NCI-H510A (cell line): Measurements from ENCODE around the gene CSNK2A1.
"Not testable (repeated sequence)": the region's sequence is repeated elsewhere in the genome, so short reads cannot be mapped to it uniquely, and the experiment has no call there.

Experiments
- DNase-seq: peaks from one replicate; lab custom pipeline; 2025; lab: John Stamatoyannopoulos, UW

The CSNK2A1 gene

DNA sequence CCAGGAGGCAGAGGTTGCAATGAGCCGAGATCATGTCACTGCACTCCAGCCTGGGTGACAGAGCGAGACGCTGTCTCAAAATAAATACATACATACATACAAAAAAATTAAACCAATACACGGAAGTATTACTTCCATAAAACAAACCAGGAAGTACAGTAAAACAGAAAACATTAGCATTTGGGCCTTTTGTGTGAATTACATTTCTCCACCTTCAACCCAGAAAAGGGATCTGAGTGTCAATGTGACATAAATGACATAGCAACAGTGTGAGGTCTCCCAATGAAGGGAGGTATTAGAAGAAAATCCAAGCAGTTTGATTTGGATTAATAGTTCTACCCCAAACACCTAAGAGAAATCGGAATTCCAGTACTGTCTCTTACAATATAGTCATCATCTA lies 10.1 kb downstream of the CSNK2A1 start:
- DNase-seq = no peak

DNA sequence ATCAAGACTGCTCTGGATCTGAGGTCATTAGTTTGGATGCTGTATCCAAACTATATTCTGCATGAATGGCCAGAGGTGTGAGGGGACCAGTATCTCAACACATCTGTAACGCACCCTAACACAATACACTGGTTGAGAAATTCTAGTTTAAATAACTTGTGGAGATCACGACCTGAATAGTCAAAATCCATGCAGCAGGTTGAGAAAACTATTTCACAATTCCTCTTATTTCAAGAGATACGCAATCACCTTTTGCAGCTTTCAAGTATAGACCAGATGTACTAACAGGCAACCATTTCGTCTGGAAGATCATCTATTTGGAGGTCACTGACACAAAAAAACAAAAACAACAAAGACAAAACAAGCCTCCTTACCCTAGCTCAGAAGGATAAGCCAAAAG lies 11.1 kb downstream of the CSNK2A1 start:
- no peak for DNase-seq

DNA sequence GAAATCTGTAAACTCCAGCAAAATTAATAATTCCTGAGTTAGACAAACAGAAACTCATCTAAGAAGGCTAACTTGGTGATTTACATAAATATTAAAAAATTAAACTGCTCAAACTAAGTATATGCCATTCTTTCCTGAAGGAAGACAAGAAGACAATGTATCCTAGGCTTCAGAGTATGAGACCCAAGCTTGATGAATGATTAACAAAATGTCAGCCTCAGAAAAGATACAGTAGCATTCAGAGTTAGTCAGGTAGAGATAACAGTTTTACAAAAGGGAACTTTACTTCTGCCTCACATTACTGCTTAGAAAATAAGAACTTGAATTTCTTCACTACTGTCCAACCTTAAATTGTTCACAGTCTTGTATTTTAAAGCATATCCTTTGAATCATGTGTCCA lies 12.0 kb downstream of the CSNK2A1 start:
- no peak for DNase-seq

DNA sequence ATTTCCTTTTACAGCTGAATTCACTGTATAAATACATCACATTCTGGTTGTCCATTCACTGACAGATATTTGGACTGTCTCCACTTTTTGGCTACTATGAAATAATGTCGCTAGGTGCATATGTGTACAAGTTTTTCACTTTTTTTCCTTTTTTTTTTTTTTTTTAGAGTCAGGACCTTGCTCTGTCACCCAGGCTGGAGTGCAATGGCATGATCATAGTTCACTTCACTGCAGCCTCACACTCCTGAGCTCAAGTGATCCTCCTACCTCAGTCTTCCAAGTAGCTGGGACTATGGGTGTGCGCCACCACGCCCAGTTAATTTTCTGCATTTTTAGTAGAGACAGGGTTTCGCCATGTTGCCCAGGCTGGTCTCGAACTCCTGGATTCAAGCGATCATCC lies 13.3 kb downstream of the CSNK2A1 start:
- DNase-seq = no peak

DNA sequence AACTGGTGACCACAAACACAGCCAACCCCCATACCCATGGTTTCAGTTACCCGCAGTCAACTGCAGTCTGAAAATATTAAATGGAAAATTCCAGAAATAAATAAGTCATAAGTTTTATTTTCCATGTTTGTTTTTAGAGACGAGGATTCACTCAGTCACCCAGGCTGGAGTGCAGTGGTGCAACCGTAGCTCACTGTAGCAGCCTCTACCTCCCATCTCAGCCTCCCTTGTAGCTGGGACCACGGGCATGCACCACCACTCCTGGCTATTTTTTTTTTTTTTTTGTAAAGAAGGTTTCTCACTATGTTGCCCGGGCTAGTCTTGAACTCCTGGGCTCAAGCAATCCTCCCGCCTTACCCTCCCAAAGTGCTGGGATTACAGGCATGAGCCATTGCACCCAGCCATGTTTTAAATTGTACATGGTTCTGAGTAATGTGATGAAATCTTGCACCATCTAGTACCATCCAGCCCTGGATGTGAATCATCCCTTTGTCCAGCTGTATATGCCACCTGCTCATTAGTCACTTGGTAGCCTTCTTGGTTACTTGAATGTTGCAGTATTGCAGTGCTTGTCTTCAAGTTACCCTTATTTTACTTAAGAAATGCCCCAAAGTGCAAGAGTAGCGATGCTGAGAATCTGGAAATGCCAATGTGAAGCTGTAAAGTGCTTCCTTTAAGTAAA lies 14.5 kb downstream of the CSNK2A1 start:
- DNase-seq = no peak

DNA sequence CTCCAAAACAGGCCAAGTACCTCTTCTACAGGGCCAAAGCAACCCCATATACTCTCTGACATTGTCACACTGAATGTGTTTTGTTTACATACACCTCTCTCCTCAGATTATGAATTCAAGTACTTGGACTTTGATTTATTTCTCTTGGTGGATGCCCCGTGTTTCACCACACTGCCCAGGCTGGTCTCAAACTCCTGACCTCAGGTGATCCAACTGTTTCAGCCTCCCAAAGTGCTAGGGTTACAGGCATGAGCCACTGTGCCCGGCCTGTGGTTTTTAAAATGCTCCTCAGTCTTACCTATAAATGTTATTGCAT lies 16.1 kb downstream of the CSNK2A1 start:
- no peak for DNase-seq

DNA sequence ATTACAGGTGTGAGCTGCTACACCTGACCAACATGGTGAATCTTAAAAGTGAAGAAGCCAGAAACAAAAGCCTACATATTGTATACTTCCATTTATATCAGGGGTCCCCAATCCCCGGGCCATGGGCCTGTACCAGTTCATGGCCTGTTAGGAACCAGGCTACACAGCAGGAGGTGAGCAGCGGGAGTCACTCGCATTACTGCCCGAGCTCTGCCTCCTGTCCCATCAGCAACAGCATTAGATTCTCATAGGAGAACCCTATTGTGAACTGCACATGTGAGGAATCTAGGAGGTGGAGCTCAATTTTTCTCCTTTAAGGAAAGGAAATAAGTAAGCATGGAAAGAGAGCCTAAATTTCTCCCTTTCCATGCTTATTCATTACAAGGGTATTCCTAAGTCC lies 21.7 kb downstream of the CSNK2A1 start:
- no peak for DNase-seq

DNA sequence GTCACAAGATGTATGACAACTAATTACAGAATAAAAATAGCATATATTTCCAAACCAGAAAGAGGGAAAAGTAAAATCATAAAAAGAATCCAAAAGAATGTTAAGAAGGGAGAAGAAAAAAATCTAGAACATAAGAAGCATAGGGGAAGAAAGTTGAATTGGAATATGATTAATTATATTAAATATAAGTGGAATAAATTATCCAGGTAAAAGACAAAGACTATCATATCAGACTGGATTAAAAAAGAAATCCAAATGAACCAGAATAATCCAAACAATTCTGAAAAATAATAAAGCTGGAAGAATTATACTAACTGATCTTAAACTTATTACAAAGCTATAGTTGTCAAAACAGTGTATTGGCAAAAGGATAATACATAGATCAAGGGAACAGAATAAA lies 23.6 kb downstream of the CSNK2A1 start:
- DNase-seq = no peak

DNA sequence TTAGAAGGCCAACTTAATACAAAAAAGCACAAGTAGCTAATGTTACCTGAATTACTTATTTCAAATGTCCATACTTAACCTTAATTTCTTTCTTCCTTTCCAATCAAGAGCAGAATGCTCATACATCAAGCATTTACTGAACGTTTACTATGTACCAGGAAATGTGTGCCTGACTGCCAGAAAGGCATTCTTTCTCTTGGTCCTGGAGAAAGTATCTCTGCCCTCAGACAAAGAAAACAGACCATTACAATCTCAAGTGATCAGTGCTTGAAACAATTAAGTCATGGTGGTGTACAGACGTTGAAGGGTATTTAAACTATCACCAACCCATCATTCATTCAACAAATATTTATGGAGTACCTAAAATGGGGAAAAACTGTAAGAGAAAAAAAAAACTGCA lies 26.4 kb downstream of the CSNK2A1 start:
- DNase-seq = no peak

DNA sequence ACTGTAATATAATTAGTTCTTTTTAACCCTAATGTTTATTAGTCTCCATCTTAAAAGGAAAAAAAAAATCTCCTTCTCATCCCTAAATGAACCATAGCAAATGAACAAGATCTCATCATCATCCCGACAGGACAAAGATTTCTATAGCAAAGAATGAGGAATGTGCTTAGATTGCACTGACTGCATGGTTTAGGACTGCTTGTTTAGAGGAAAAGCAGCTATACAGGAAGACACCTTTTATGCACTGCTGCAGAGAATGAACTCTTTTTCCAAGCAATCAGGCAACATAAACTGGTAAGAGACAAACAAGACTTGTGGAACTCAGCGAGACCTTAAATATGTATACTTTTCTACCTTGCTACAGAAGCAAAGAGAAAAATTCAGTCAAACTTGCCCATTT lies 26.8 kb downstream of the CSNK2A1 start:
- DNase-seq = no peak

DNA sequence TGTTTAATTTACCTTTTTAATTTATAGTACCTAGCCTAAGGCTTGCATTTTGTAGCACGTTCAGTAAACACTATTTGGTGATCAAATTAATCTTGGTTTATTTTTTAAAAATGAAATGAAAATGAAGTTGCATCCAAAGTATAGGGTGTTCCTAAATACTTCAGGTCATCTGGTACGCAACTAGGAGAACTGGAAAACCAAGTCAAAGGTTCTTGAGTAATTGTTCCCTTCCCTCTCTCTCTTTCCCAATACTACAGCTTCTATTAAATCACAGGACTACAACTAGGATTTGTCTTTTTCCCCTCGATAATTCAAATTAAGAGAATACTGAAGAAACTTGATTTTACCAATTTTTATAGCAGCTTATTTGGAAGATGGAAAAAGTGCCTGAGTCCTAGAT lies 27.9 kb downstream of the CSNK2A1 start:
- DNase-seq = no peak

DNA sequence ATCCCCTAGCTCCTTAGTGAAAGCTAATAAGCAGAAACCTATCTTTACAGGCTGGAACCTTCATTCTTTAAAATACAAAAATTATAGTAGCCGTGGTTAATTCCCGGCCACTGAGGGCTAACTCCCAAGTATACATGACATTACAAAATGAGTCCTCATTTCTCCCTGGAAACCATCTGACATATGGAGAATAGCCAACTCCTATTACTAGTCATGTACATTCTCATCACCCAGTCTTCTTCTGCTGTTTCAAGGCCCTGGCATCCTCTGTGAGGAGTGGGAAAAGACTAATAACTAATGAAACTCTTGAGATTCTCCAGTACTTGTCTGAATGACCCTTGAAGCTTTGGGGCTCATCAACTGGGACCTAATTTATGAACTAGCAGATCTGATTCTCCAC lies 30.2 kb downstream of the CSNK2A1 start:
- DNase-seq = no peak

DNA sequence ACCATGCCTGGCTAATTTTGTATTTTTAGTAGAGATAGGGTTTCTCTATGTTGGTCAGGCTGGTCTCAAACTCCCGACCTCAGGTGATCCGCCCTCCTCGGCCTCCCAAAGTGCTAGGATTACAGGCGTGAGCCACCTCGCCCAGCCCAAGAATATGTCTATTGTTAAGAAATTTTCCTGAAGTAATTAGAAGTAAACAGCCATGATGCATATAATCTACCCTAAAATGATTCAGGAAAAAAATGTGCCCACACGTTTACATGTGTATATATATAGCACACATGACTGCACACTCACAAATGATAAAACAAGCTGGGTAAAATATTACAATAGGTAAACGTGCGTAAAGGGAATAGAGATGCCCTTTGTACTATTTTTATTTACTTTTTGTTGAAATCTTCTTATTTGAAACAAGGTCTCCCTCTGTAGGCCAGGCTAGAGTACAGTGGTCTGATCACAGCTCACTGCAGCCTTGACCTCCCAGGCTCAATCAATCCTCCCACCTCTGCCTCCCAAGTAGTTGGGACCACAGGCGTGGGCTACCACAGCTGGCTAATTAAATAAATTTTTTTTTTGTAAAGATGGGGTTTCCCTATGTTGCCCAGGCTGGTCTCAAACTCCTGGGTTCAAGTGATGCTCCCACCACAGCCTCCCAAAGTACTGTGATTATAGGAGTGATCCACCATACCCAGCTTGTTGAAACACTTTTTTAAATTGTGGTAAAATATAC lies 33.1 kb downstream of the CSNK2A1 start:
- not testable (repeated sequence) for DNase-seq

DNA sequence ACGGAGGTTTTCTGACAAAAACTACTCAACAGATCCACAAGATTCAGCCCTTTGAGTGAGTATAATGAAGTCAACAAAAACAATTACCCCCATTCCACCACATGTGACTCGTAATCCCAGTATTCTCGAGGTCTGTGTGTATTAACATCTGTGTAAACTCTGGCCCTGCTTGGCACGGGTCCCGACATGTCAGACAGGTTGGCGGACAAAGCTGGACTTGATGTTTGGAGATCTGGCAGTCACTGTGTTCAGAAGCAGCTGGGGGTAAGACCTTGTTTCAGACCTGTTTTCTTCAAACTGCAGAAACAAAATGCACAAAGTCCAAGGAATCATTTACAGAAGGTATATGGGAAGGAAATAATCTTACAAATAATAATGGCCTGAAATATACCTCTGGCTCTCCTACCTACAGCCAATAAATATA lies 35.2 kb downstream of the CSNK2A1 start:
- not testable (repeated sequence) for DNase-seq

DNA sequence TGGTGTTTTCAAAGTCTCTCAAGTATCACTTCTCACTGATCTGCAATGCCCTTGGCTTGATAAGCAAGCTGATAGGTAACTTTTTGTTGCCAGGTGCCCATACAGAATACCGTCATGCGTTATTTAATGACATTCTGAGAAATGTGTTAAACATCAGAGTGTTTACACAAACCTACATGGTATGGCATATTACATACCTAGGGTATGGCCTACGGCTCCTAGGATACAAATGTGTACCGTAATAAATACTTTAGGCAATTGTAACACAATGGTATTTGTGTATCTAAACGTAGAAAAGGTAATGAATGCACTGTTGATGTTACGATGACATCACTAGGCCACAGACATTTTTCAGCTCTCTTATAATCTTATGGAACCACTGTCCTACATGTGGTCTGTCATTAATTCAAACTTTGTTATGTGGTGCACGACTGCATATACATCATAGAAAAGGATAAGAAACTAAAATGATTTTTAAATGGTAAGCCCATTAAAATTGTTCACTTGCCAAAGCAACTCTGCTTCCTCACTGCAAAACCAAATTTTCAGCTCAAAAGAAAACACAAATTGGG lies 35.7 kb downstream of the CSNK2A1 start:
- no peak for DNase-seq

DNA sequence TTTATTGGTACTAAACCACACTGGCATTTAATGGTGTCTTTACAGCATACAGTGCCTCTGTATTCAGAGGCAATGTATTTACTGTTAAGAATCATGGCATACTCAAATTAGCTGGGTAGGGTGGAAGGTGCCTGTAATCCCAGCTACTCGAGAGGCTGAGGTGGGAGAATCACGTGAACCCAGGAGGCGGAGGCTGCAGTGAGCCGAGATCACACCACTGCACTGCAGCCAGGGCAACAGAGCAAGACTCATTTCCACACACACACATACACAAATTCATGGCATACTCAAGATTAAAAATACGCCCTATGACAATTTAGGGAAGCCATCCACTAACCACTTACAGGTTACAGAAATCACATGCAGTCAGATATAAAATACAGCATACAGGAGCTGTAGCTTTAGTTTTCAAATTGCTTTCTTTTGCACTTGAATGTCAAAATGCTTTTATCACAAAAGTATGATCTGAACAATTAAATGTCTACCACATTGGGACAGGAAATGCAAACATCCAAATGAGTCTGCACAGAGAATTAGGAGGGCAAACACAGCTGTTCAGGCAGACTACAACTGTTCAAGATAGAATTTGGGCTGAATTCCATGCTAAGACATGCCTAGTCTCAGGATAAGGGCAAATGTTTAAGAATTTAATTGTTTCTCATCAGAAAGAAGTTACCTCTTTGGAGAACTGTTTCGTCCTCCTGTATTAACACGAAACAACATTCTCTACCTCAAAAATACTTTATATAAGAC lies 36.4 kb downstream of the CSNK2A1 start:
- no peak for DNase-seq

DNA sequence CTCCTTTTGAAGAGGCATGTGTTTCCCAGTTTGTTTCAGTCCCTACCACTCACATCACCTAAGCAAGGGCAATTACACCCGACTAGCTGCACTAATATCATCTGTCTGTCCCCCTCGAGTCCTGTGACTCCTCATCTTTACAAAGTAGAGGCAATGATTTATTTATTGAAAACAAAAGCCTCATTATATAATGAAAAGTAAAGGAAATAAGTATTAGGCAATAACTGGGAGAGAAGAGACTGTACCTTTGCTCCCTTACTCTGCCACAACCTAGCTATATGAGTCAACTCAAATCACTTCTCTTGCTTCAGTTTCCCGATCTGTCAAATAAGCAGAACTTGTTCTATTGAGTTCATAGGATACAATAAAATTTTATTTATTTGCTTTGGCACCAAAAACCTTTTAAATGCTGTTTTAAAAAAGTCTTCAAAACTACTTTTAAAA lies 38.9 kb downstream of the CSNK2A1 start:
- DNase-seq = no peak

DNA sequence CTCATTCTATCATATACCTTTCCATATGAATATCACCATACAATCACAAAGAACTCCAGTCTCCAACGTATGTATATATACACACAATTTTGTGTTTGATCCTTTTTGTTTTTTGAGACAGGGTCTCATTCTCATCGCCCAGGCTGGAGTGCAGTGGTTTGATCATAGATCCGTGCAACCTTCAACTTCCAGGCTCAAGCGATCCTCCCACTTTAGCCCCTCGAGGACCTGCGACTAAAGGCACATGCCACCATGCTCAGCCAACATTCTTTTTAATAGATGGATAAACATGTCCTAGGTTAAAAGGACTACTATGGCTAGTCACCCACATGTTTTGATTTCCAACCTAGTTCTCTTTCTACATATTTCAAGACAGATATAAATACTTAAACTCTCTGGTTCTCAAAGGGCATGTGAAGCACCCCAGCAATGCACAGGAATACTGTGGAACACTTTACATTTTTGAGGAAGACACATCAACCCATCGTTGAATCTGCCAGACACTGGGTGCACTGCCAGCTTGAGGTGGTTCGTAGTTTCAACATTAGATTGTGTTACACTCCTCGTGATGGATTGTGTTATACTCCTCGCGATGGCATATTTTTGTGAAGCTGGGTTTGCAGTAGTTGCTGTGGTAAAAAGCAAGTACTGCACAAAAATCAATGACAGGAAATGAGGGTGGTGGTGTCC lies 40.4 kb downstream of the CSNK2A1 start:
- no peak for DNase-seq

DNA sequence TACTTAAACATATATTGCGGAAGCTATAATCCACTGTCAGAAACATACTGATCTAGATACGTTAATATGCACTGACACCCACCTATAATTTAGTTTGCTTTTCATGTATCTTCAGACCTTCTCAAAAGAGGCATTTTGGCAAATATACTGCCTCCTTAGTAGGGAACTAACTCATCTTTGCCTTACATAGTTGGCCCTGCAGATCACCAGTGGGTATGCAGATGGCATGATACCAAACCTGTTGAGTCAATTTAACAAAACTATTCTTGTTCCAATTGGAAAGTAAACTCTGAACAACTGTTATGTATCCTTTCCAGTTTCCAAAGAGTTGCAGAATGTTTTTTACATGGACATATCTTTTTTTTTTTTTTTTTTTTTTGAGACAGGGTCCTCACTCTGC lies 45.6 kb downstream of the CSNK2A1 start:
- no peak for DNase-seq

DNA sequence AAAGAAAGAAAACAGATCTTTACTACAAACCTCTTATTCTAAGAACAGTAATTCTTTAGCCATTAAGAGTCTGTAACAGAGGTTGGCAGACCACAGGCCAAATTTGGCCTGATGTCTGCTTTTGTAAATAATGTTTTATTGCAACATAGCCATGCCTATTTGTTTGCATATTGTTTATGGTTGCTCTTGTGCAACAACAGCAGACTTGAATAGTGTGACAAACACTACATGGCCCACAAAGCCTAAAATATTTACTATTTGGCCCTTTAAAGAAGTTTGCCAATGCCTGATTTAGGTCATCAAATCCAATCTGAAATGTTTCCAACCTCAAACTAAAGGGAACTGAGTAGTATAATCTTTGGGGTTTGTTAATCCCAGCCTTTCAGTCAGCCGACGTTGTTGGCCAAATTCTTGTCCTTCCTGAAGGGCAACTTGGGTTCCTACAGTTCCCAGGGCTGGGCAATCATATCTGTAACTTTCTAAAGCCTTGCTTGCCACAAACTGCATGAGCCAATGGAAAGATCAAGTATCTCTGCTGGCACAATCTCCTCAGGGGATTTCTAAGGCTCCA lies 47.4 kb downstream of the CSNK2A1 start:
- no peak for DNase-seq

DNA sequence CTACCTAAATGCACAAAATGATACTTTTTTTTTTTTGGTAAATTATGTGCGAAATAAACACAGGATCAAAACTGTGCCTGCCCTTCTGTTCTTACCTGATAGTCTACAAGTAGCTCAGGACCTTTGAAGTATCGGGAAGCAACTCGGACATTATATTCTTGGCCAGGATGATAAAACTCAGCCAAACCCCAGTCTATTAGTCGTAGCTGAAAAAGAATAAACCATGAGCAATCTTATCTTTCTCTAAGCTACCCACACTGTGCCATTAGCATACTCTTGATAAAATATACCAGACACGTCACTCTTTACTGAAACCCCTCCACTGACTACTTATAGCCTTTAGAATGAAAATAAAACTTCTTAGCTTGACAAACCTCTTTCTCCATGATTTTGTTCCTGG lies 51.4 kb downstream of the CSNK2A1 start:
- no peak for DNase-seq

DNA sequence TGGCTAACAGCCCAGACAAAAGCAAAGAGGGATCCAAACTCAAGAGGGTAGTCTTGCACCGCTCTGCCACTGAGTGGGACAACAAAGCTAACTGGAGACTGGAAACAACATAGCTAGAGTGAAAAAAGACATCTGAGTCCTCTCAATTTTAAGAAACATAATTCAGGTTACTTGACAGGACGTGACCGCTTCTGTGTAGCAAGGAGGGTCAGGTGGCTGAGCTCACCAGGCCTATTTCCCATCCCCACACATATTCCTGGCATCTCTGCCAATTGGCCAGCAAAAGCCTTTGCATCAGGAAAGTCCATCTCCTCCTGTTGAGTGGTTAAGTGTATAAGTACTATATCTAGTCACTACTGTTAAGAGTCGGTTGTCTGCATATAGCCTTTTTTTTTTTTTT lies 55.9 kb downstream of the CSNK2A1 start:
- DNase-seq = no peak
